GM12878 (cell line): ENCODE data around the gene RGP1.

Source experiments
- CEBPZ ChIP-seq: fragments of 150-350 bp; IDR thresholded peaks from 2 replicates; pipeline ENCODE4 v1.6.1; 2016; ENCODE audit warnings: low read depth, low read length
- POLR2AphosphoS5 ChIP-seq: IDR thresholded peaks from 2 replicates; pipeline ENCODE4 v1.6.1; 2011; ENCODE audit warnings: mild to moderate bottlenecking, low read length, inconsistent platforms

GRCh38 chr9:35743452-35743851 lies 5.6 kb upstream of the RGP1 start:
- no peak for TF ChIP-seq CEBPZ
- no peak for TF ChIP-seq POLR2AphosphoS5
